GM12878 (cell line): Measurements from ENCODE around the gene RAD21L1.
"Not testable (repeated sequence)": the region's sequence is repeated elsewhere in the genome, so short reads cannot be mapped to it uniquely, and the experiment has no call there.

ENCODE experiments used
- CEBPB ChIP-seq, 2 experiments: fragments of 150-350 bp in 1 of 2; IDR thresholded peaks; 2 replicates each; pipeline ENCODE4 v1.6.1; 2012 to 2014; ENCODE audit warnings: low read depth in 2 of 2, low read length in 2 of 2, borderline replicate concordance in 1 of 2, inconsistent platforms in 1 of 2
- CTCF ChIP-seq, 3 experiments: IDR thresholded peaks in 2 of 3; conservative IDR thresholded peaks in 1 of 3; 2 replicates each; pipeline ENCODE4 v1.5.1; 2011; ENCODE audit warnings: low read depth in 3 of 3, low read length in 3 of 3, mild to moderate bottlenecking in 3 of 3, control low read depth in 2 of 3, moderate library complexity in 2 of 3, inconsistent platforms in 1 of 3, mixed read lengths in 1 of 3; ENCODE audit not compliant: control insufficient read depth in 2 of 3, insufficient read depth in 1 of 3; ENCODE audit errors: extremely low read depth in 1 of 3
- EP300 ChIP-seq, 2 experiments: fragments of 150-350 bp in 1 of 2; IDR thresholded peaks; 2 replicates each; pipeline ENCODE4 v1.6.1; 2011 to 2012; ENCODE audit warnings: low read depth in 2 of 2, low read length in 2 of 2, borderline replicate concordance in 1 of 2, improper control_type of control experiment in 1 of 2, inconsistent platforms in 1 of 2; ENCODE audit not compliant: control insufficient read depth in 1 of 2
- EZH2 ChIP-seq: IDR thresholded peaks from 2 replicates; pipeline ENCODE4 v1.6.1; 2012; ENCODE audit warnings: low read depth, mild to moderate bottlenecking, control low read depth, inconsistent platforms, low read length, borderline replicate concordance; ENCODE audit not compliant: control insufficient read depth
- HDAC2 ChIP-seq: fragments of 200-600 bp; sonication (generic); IDR thresholded peaks from 2 replicates; pipeline ENCODE4 v1.6.1; 2017
- POLR2A ChIP-seq: IDR thresholded peaks from 2 replicates; pipeline ENCODE4 v1.6.1; 2011; ENCODE audit warnings: low read depth, mild to moderate bottlenecking, low read length
- POLR2AphosphoS5 ChIP-seq: IDR thresholded peaks from 2 replicates; pipeline ENCODE4 v1.6.1; 2011; ENCODE audit warnings: mild to moderate bottlenecking, low read length, inconsistent platforms
- RAD21 ChIP-seq: IDR thresholded peaks from 2 replicates; pipeline ENCODE4 v1.6.1; 2011; ENCODE audit warnings: mild to moderate bottlenecking, low read depth, low read length, moderate library complexity; ENCODE audit not compliant: insufficient read depth
- SP1 ChIP-seq: IDR thresholded peaks from one replicate; pipeline ENCODE4 v1.6.1; 2011; ENCODE audit warnings: low read depth, low read length
- TCF7 ChIP-seq: IDR thresholded peaks from 2 replicates; pipeline ENCODE4 v1.6.1; 2014; ENCODE audit warnings: antibody characterized with exemption, borderline replicate concordance
- ZNF687 ChIP-seq: fragments of 450-650 bp; IDR thresholded peaks from 2 replicates; pipeline ENCODE4 v1.6.1; 2017; ENCODE audit warnings: mild to moderate bottlenecking, moderate library complexity

GRCh38 chr20:1216527-1217427, 9.1 kb upstream of the RAD21L1 start:
- TF ChIP-seq POLR2A; EZH2; CTCF (IDR thresholded peaks at IDR 0.05 in 2 of 3, conservative IDR thresholded peaks at IDR 0.05 in 1 of 3; ENCODE audit: control insufficient read depth in 2 of 3, extremely low read depth in 1 of 3, insufficient read depth in 1 of 3, low read depth in 3 of 3, low read length in 3 of 3); EP300 (IDR thresholded peaks at IDR 0.05; ENCODE audit: borderline replicate concordance in 1 of 2, control insufficient read depth in 1 of 2, low read depth in 2 of 2, low read length in 2 of 2); CEBPB (IDR thresholded peaks at IDR 0.05; ENCODE audit: borderline replicate concordance in 1 of 2, low read depth in 2 of 2, low read length in 2 of 2); POLR2AphosphoS5; RAD21; TCF7; HDAC2; SP1; ZNF687: not testable (repeated sequence)
